Measurements from ENCODE around the gene OBSL1. TPM values are rescaled to one million over a fixed set of nuclear protein-coding genes. Genes with fewer than 3 reads are reported as not detected.

OBSL1 gene
- total RNA-seq, 1 experiment from 2014 or later: 25.5 TPM

DNA sequence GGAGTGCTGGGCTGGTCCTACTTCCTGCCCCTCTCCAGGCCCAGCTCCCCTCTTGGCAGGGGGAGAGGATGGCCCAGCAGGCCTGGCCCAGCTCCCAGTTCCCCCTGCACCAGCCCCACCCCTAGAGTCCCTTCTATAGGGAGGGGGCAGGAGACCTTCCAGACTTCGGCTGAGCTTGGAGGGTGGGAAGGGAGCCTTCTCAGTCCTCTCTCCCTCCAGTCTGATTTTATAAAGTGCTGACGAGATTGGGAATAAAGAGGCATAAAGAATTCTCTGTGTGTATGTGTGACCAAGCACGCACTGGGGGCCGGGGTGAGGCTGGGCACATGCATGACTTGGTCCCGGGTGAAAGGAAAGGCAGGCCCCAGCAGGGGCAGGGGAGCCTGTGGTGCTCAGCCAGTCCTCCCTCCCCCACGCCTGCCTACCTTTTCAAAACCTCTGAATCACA, 32.8 kb downstream of the OBSL1 start:
- Histone ChIP-seq H3K9me3 (ENCODE audit: control insufficient read depth, insufficient read depth, low read depth, low read length) (no peaks in the 10 kb centered on the region), H3K36me3 (ENCODE audit: control insufficient read depth, insufficient read depth, low read length) (0 out of 2 replicates have a peak, but pooled peaks cover 2% of the 10 kb centered on the region), H3K27ac (ENCODE audit: low read length) (no peak overlapping the region), H3K4me3 (ENCODE audit: low read depth in 2 of 2, low read length in 2 of 2) (no peak overlapping the region), H3K4me1 (ENCODE audit: control insufficient read depth, insufficient read depth, low read length) (peaks cover 9% of the 10 kb centered on the region; the same call in 1 of the 2 replicates), H3K27me3 (ENCODE audit: control insufficient read depth, insufficient read depth, low read length) (no peaks in the 10 kb centered on the region)
- ATAC-seq (no peak), DNase-seq (ENCODE audit: low read depth, low spot score) (no peak)
- POLR2A ChIA-PET: no interaction called here
- in situ Hi-C loops (cut with HindIII; ENCODE audit: low pct_unique_long_range_greater_than_20kb, low sequenced_read_pairs) (no loop called here), intact Hi-C loops (cut with micrococcal nuclease; ENCODE audit: unreplicated experiment) (loop anchor here (1.0 kb wide), 1 partner anchor 104 kb away; no protein-coding TSS in a partner anchor)
- BruUV-seq (replicated peaks): no TSS peak
- CTCF ChIA-PET: interaction anchor here (0.8 kb wide), 1 partner anchor 31 kb away, joined by 3 read pairs; no protein-coding TSS in a partner anchor
- TF ChIP-seq, protein P1, sequence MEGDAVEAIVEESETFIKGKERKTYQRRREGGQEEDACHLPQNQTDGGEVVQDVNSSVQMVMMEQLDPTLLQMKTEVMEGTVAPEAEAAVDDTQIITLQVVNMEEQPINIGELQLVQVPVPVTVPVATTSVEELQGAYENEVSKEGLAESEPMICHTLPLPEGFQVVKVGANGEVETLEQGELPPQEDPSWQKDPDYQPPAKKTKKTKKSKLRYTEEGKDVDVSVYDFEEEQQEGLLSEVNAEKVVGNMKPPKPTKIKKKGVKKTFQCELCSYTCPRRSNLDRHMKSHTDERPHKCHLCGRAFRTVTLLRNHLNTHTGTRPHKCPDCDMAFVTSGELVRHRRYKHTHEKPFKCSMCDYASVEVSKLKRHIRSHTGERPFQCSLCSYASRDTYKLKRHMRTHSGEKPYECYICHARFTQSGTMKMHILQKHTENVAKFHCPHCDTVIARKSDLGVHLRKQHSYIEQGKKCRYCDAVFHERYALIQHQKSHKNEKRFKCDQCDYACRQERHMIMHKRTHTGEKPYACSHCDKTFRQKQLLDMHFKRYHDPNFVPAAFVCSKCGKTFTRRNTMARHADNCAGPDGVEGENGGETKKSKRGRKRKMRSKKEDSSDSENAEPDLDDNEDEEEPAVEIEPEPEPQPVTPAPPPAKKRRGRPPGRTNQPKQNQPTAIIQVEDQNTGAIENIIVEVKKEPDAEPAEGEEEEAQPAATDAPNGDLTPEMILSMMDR (IDR thresholded peaks at IDR 0.05): no peak
- TF ChIP-seq TCF7L2 (IDR thresholded peaks at IDR 0.05; ENCODE audit: low read depth, low read length) (no peak), SIN3A (IDR thresholded peaks at IDR 0.05; ENCODE audit: borderline replicate concordance, insufficient read depth, low read depth, low read length) (no peak), POLR2AphosphoS5 (IDR thresholded peaks at IDR 0.05; ENCODE audit: low read depth, low read length) (no peak)
- TF ChIP-seq, protein P2, sequence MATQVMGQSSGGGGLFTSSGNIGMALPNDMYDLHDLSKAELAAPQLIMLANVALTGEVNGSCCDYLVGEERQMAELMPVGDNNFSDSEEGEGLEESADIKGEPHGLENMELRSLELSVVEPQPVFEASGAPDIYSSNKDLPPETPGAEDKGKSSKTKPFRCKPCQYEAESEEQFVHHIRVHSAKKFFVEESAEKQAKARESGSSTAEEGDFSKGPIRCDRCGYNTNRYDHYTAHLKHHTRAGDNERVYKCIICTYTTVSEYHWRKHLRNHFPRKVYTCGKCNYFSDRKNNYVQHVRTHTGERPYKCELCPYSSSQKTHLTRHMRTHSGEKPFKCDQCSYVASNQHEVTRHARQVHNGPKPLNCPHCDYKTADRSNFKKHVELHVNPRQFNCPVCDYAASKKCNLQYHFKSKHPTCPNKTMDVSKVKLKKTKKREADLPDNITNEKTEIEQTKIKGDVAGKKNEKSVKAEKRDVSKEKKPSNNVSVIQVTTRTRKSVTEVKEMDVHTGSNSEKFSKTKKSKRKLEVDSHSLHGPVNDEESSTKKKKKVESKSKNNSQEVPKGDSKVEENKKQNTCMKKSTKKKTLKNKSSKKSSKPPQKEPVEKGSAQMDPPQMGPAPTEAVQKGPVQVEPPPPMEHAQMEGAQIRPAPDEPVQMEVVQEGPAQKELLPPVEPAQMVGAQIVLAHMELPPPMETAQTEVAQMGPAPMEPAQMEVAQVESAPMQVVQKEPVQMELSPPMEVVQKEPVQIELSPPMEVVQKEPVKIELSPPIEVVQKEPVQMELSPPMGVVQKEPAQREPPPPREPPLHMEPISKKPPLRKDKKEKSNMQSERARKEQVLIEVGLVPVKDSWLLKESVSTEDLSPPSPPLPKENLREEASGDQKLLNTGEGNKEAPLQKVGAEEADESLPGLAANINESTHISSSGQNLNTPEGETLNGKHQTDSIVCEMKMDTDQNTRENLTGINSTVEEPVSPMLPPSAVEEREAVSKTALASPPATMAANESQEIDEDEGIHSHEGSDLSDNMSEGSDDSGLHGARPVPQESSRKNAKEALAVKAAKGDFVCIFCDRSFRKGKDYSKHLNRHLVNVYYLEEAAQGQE (IDR thresholded peaks at IDR 0.05; ENCODE audit: insufficient read depth in 1 of 2, low read depth in 2 of 2, low read length in 1 of 2): no peak

GRCh38 chr2:219537657-219538488, 33.5 kb downstream of the OBSL1 start:
- in situ Hi-C loops (cut with HindIII; ENCODE audit: low pct_unique_long_range_greater_than_20kb, low sequenced_read_pairs): no loop called here
- ChIA-PET POLR2A (no interaction called here), CTCF (interaction anchor here (0.5 to 0.8 kb wide), 4 partner anchors 27 to 150 kb away, joined by 3 to 6 read pairs (median 4); partner anchors contain the start of gene DNPEP)
- DNase-seq (ENCODE audit: low read depth, low spot score) (no peak), ATAC-seq (no peak)
- H3K27ac ChIP-seq (ENCODE audit: low read length): no peak overlapping the region
- H3K4me3 ChIP-seq (ENCODE audit: low read depth in 2 of 2, low read length in 2 of 2): no peak overlapping the region
- H3K4me1 ChIP-seq (ENCODE audit: control insufficient read depth, insufficient read depth, low read length): peaks cover 9% of the 10 kb centered on the region; the same call in 1 of the 2 replicates
- TF ChIP-seq, protein P2 (IDR thresholded peaks at IDR 0.05; ENCODE audit: insufficient read depth in 1 of 2, low read depth in 2 of 2, low read length in 1 of 2): no peak
- TF ChIP-seq SIN3A (IDR thresholded peaks at IDR 0.05; ENCODE audit: borderline replicate concordance, insufficient read depth, low read depth, low read length) (no peak), TCF7L2 (IDR thresholded peaks at IDR 0.05; ENCODE audit: low read depth, low read length) (no peak), POLR2AphosphoS5 (IDR thresholded peaks at IDR 0.05; ENCODE audit: low read depth, low read length) (no peak)
- TF ChIP-seq, protein P1 (IDR thresholded peaks at IDR 0.05): no peak
- 0 out of 2 replicates have a peak, but pooled peaks cover 2% of the 10 kb centered on the region for H3K36me3 ChIP-seq (ENCODE audit: control insufficient read depth, insufficient read depth, low read length)
- no peaks in the 10 kb centered on the region for H3K9me3 ChIP-seq (ENCODE audit: control insufficient read depth, insufficient read depth, low read depth, low read length)
- no TSS peak for BruUV-seq (replicated peaks)
- intact Hi-C loops (cut with micrococcal nuclease; ENCODE audit: unreplicated experiment): loop anchor here (1.0 kb wide), 1 partner anchor 104 kb away; no protein-coding TSS in a partner anchor
- no peaks in the 10 kb centered on the region for H3K27me3 ChIP-seq (ENCODE audit: control insufficient read depth, insufficient read depth, low read length)

Data from Panc1 (cell line).